ENCODE data around the gene GRIFIN.

GRCh38 chr7:2490181-2490651 lies 14.0 kb upstream of the GRIFIN start:
- no peak for TF ChIP-seq CTCF (IDR thresholded peaks at IDR 0.05)
- no peak for TF ChIP-seq EZH2 (IDR thresholded peaks at IDR 0.05; ENCODE audit: borderline replicate concordance, insufficient read depth, low read depth, low read length, poor library complexity, severe bottlenecking)
